Heart left ventricle (tissue), 16 donors: ENCODE data around the gene CLEC11A. TPM values are rescaled to one million over a fixed set of nuclear protein-coding genes. Genes with fewer than 3 reads are reported as not detected.

Source experiments
- ATAC-seq, 4 donors: fragments of 200-7000 bp; cut with Tn5 transposase; one replicate each; pipeline ENCODE4 v1.9.1; 2020 to 2022; ENCODE audit warnings: moderate library complexity in 4 of 4, mild to moderate bottlenecking in 3 of 4, moderate number of reproducible peaks in 1 of 4
- DNase-seq, 5 donors: peaks; one replicate each; pipeline ENCODE4 v3.0.0-alpha.2; 2020
- H3K27ac ChIP-seq, 12 donors: fragments of 200-600 bp; sonication (generic) in 4 of 12; one replicate each; pipeline versions ENCODE4 v1.5.0 to v1.8.0; 2016 to 2022; ENCODE audit warnings: mild to moderate bottlenecking in 2 of 12
- H3K27me3 ChIP-seq, 9 donors: fragments of 200-600 bp; sonication (generic) in 2 of 9; one replicate each; pipeline versions ENCODE4 v1.5.1 to v1.8.0; 2016 to 2022; ENCODE audit warnings: mild to moderate bottlenecking in 3 of 9
- H3K36me3 ChIP-seq, 9 donors: fragments of 200-600 bp; sonication (generic) in 2 of 9; one replicate each; pipeline versions ENCODE4 v1.5.0 to v1.8.0; 2018 to 2022; ENCODE audit warnings: mild to moderate bottlenecking in 2 of 9
- H3K4me1 ChIP-seq, 12 donors: fragments of 200-600 bp; sonication (generic) in 4 of 12; one replicate each; pipeline versions ENCODE4 v1.5.0 to v1.8.0; 2016 to 2022; ENCODE audit warnings: mild to moderate bottlenecking in 3 of 12
- H3K4me3 ChIP-seq, 12 donors: fragments of 200-600 bp; sonication (generic) in 4 of 12; one replicate each; pipeline versions ENCODE4 v1.5.0 to v1.8.0; 2017 to 2022; ENCODE audit warnings: mild to moderate bottlenecking in 9 of 12, moderate library complexity in 4 of 12
- H3K9me3 ChIP-seq, 12 donors: fragments of 200-600 bp; sonication (generic) in 4 of 12; one replicate each; pipeline versions ENCODE4 v1.5.0 to v1.8.0; 2016 to 2022; ENCODE audit warnings: mild to moderate bottlenecking in 1 of 12
- CTCF ChIP-seq, 12 donors: fragments of 200-600 bp; sonication (generic) in 4 of 12; IDR thresholded peaks; one replicate each; pipeline versions ENCODE4 v1.5.0 to v1.8.0; 2018 to 2022; ENCODE audit warnings: antibody characterized with exemption in 12 of 12, mild to moderate bottlenecking in 5 of 12
- POLR2A ChIP-seq, 2 donors: fragments of 450-650 bp; IDR thresholded peaks; one replicate each; pipeline ENCODE4 v1.6.1; 2017; ENCODE audit warnings: antibody characterized with exemption in 2 of 2, mild to moderate bottlenecking in 2 of 2, moderate library complexity in 2 of 2
- WGBS, 4 donors: extraction: QIAGEN DNeasy Blood & Tissue Kit in 2 of 4; methylation state at CpG; one replicate each; pipeline versions ENCODE4 v1.1.5 to v1.1.7; 2013 to 2018; 5-methylcytosine and 5-hydroxymethylcytosine counted together
- intact Hi-C, 10 donors: fragments of 100-400 bp; cut with DNase I; formaldehyde crosslinking; loops; one replicate each; pipeline versions ENCODE4 v1.11.1 to v1.14.2; 2022
- polyA plus RNA-seq, 2 donors: library from polyadenylated mRNA; stranded (reverse); fragments of 200-250 nt; gene quantifications; one replicate each; pipeline ENCODE4 v1.2.3, GENCODE V29; 2013
- total RNA-seq, 9 donors: library from RNA; depleted of rRNA in 2 of 9; stranded (reverse); fragments of >200 nt in 2 of 9; fragmentation: NEBNext Ultra II Directional in 3 of 9; extraction: Animal tissue kit (Norgen Biotek cat#: 25700) in 3 of 9; gene quantifications; one replicate each; pipeline versions ENCODE4 v1.1.0 to v1.2.4, GENCODE V29; 2016 to 2023
- donor health status: ischemic (EF 13 %, LVEDD 7.1; RV severe dilation, severe dysfunction).
- donor health status: healthy with polysubstance abuse.
- donor health status: DM: no; HTN: yes; CAD: no.
- donor health status: DM: no; HTN: no; CAD: no.
- donor health status: ischemic (EF 25% LVEDD 6.9; RV normal size, moderate dysfunction).
- donor health status: ischemic (EF 25% LVEDD 5.7; RV mildly dilated, moderate dysfunction).
- donor health status: healthy.
- donor health status: DM: yes; HTN: yes; CAD: no.
- donor health status: ischemic (EF 35%, LVEDD 5.7; RV mildly dilated, moderate dysfunction).
- donor health status: nonischemic (EF 11% LVEDD 7.7; RV severe dilation, severe dysfunction).
- donor health status: DM: yes; HTN: yes; CAD: no.
- donor health status: PGD.
- donor health status: ischemic (EF 29% LVEDD 5.4; RV normal size, mild dysfunction).
- donor health status: nonischemic (EF 23%, LVEDD 6.1; RV moderate dilation, normal function).

Gene CLEC11A
- total and polyA plus RNA-seq, 11 donors: 2.4 to 16.6 (median 4.2) TPM

- Histone ChIP-seq H3K9me3 (no peaks in the 10 kb centered on the region), H3K27ac (peak overlapping the region in 9 of 12 donors; percentile 16 to 83 (median 64)), H3K4me1 (peaks cover 0 to 45% (median 12%) of the 10 kb centered on the region in 12 donors), H3K36me3 (no peaks in the 10 kb centered on the region), H3K4me3 (peak overlapping the region in 9 of 12 donors; percentile 49 to 71 (median 66)), H3K27me3 (peaks cover 6 to 61% (median 37%) of the 10 kb centered on the region in 9 donors)
- ATAC-seq (no peak), DNase-seq (no peak)
- TF ChIP-seq POLR2A (IDR thresholded peaks at IDR 0.05) (no peak), CTCF (IDR thresholded peaks at IDR 0.05) (no peak)
- 44 to 63% (median 48%) methylated on average over 15 of the region's 15 CpGs for WGBS, 4 donors
- intact Hi-C loops: no loop called here
Measured at GRCh38 chr19:50722201-50723013, 757 bp upstream of the CLEC11A start.

DNA sequence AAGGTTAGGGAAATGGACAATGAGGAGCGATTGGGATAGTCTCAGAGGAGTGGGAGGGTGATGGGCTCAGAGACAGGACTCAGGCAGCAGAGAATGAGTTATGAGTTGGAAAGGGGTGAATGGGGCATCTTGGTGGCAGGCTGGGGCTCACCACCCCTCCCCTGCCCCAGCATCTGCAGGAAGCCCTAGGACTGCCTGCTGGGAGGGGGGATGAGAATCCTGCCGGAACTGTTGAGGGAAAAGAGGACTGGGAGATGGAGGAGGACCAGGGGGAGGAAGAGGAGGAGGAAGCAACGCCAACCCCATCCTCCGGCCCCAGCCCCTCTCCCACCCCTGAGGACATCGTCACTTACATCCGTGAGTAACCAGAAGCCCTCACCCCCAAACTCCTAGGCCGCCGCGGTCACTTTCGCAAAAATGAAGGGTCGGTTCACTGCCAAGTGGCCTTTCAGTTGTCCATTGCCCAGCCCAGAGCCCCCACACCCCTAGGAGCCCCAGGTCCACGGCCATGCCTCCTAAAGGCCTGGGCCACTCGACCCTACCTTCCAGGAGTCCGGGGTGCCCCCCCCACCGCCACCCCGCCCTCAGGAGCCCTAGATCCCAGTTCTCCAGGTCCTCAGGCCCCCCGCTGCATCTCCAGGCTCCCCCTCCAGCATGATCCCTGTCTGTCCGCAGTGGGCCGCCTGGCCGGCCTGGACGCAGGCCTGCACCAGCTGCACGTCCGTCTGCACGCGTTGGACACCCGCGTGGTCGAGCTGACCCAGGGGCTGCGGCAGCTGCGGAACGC is 764 bp downstream of the CLEC11A start:
- Histone ChIP-seq H3K27me3 (peaks cover 0 to 60% (median 24%) of the 10 kb centered on the region in 9 donors), H3K9me3 (no peaks in the 10 kb centered on the region), H3K4me3 (peak overlapping the region; percentile 33 to 71 (median 62)), H3K4me1 (peaks cover 0 to 42% (median 7%) of the 10 kb centered on the region in 12 donors), H3K27ac (peak overlapping the region in 10 of 12 donors; percentile 48 to 83 (median 66)), H3K36me3 (no peaks in the 10 kb centered on the region)
- DNase-seq: peak in 1 of 5 donors; percentile 66
- no peak for ATAC-seq
- intact Hi-C loops: no loop called here
- no peak for TF ChIP-seq CTCF (IDR thresholded peaks at IDR 0.05)
- TF ChIP-seq POLR2A (IDR thresholded peaks at IDR 0.05): no peak
- WGBS, 4 donors: 4 to 20% (median 7%) methylated on average over 15 to 31 of the region's 31 CpGs

GRCh38 chr19:50724522-50725217 is 1.5 kb downstream of the CLEC11A start:
- Histone ChIP-seq H3K4me3 (peak overlapping the region; percentile 33 to 71 (median 62)), H3K9me3 (no peaks in the 10 kb centered on the region), H3K4me1 (peaks cover 0 to 35% (median 5%) of the 10 kb centered on the region in 12 donors), H3K27me3 (peaks cover 0 to 56% (median 20%) of the 10 kb centered on the region in 9 donors), H3K27ac (peak overlapping the region in 9 of 12 donors; percentile 48 to 83 (median 67)), H3K36me3 (no peaks in the 10 kb centered on the region)
- intact Hi-C loops: no loop called here
- ATAC-seq (peak; percentile 94 to 98 (median 96)), DNase-seq (peak; percentile 96 to 99 (median 98))
- peak; percentile 45 to 81 (median 68) for TF ChIP-seq CTCF (IDR thresholded peaks at IDR 0.05)
- TF ChIP-seq POLR2A (IDR thresholded peaks at IDR 0.05): peak in 1 of 2 donors; percentile 63
- WGBS, 4 donors: 1 to 2% (median 1%) methylated on average over 38 to 65 of the region's 65 CpGs
